ENCODE measurements around the gene TNK2. TPM values are rescaled to one million over a fixed set of nuclear protein-coding genes. Genes with fewer than 3 reads are reported as not detected.
"Not testable (repeated sequence)": the region's sequence is repeated elsewhere in the genome, so short reads cannot be mapped to it uniquely, and the experiment has no call there.

Gene TNK2
- total and polyA plus RNA-seq, 2 donors (not counting 3 experiments of a cell fraction or from before 2014, with no cell fraction given): 18.6 to 71.6 TPM

DNA sequence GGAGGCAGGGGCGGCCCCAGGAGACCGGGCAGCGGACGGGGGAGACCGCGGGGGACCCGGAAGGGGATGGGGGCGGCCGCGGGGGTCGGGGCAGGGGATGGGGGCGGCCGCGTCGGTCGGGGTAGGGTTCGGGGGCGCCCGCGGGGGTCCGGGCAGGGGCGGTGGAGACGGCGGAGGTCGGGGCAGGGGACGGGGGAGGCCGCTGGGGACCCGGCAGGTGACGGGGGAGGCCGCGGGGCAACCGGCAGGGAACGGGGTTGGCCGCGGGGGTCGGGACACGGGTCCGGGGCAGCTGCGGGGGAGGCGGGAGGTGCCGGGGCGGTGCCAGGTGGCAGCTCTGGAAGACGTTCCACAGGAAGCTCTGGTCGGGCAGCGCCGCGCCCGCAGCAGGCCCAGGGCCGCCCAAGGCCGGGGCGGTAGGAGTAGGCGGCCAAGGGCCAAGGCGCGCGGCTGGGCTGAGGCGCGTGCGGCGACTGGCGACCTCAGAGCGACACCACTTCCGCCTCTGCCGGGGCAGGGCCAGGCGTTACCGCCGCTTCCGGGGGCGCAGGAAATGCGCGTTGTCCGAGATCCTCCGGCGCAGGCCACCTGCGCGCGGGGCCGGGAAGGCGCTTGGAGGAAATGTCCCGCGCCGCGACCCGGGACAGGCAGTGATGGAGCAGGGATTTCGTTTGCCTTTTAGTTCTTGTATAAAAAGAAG lies 45.9 kb upstream of the TNK2 start:
- FAIRE-seq; H3K4me2 ChIP-seq (ENCODE audit: insufficient read depth, low read length); intact Hi-C loops (cut with micrococcal nuclease); H3K79me2 ChIP-seq (ENCODE audit: control insufficient read depth, insufficient read depth, low read length); H3K27ac ChIP-seq (ENCODE audit: insufficient read depth, low read depth, low read length); CTCF ChIA-PET; POLR2A ChIA-PET; H3K4me1 ChIP-seq (ENCODE audit: control insufficient read depth, extremely low read depth, insufficient read depth, low read length); H3K9me3 ChIP-seq (replicated peaks; ENCODE audit: control insufficient read depth, insufficient read depth, low read length); H3K36me3 ChIP-seq (ENCODE audit: control insufficient read depth in 2 of 2, extremely low read depth in 1 of 2, insufficient read depth in 2 of 2, low read length in 2 of 2); H2AFZ ChIP-seq (ENCODE audit: low read depth, low read length); dilution Hi-C loops (cut with MboI; ENCODE audit: extremely low pct_ligation_motif_present, low sequenced_read_pairs); H3K9me1 ChIP-seq (replicated peaks; ENCODE audit: control insufficient read depth, extremely low read depth, insufficient read depth, low read length); H3K9ac ChIP-seq (replicated peaks; ENCODE audit: extremely low read depth, insufficient read depth, low read length); H3K27me3 ChIP-seq (ENCODE audit: control insufficient read depth in 2 of 2, insufficient read depth in 2 of 2, low read length in 2 of 2); DNase-seq (ENCODE audit: low read depth, low spot score); H4K20me1 ChIP-seq (replicated peaks; ENCODE audit: control insufficient read depth, extremely low read depth, insufficient read depth, low read length); BruUV-seq (replicated peaks): not testable (repeated sequence)
- H3K4me3 ChIP-seq (replicated peaks in 1 of 3; ENCODE audit: insufficient read depth in 1 of 3, low read depth in 1 of 3, low read length in 3 of 3): peak overlapping the region in 1 of 3 experiments; percentile 23

DNA sequence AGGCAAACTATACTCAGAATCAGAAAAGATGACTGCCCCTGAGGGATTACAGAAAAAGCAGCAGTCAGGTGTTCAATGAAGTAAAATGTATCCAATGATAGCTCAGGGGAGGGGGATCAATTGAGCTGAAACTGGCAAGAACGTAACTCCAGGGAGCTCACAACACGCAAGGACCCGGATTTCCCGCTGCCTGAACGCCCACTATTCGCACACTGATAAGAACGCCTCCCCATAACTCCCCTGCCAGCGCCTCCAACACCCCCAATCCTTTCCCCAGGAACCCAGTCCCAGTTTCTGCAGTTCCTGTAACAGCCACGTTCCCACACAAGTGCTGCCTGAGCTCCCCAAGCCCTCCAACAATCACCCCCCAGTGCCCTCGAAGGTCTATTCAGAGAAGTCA lies 44.2 kb upstream of the TNK2 start:
- H3K27ac ChIP-seq (ENCODE audit: insufficient read depth, low read depth, low read length); H3K4me3 ChIP-seq (replicated peaks in 1 of 3; ENCODE audit: insufficient read depth in 1 of 3, low read depth in 1 of 3, low read length in 3 of 3); DNase-seq (ENCODE audit: low read depth, low spot score); POLR2A ChIA-PET; H2AFZ ChIP-seq (ENCODE audit: low read depth, low read length); H3K27me3 ChIP-seq (ENCODE audit: control insufficient read depth in 2 of 2, insufficient read depth in 2 of 2, low read length in 2 of 2); H3K4me2 ChIP-seq (ENCODE audit: insufficient read depth, low read length); H4K20me1 ChIP-seq (replicated peaks; ENCODE audit: control insufficient read depth, extremely low read depth, insufficient read depth, low read length); H3K79me2 ChIP-seq (ENCODE audit: control insufficient read depth, insufficient read depth, low read length); FAIRE-seq; intact Hi-C loops (cut with micrococcal nuclease); H3K9me1 ChIP-seq (replicated peaks; ENCODE audit: control insufficient read depth, extremely low read depth, insufficient read depth, low read length); H3K4me1 ChIP-seq (ENCODE audit: control insufficient read depth, extremely low read depth, insufficient read depth, low read length); H3K36me3 ChIP-seq (ENCODE audit: control insufficient read depth in 2 of 2, extremely low read depth in 1 of 2, insufficient read depth in 2 of 2, low read length in 2 of 2); H3K9me3 ChIP-seq (replicated peaks; ENCODE audit: control insufficient read depth, insufficient read depth, low read length); BruUV-seq (replicated peaks); dilution Hi-C loops (cut with MboI; ENCODE audit: extremely low pct_ligation_motif_present, low sequenced_read_pairs); H3K9ac ChIP-seq (replicated peaks; ENCODE audit: extremely low read depth, insufficient read depth, low read length); CTCF ChIA-PET: not testable (repeated sequence)

DNA sequence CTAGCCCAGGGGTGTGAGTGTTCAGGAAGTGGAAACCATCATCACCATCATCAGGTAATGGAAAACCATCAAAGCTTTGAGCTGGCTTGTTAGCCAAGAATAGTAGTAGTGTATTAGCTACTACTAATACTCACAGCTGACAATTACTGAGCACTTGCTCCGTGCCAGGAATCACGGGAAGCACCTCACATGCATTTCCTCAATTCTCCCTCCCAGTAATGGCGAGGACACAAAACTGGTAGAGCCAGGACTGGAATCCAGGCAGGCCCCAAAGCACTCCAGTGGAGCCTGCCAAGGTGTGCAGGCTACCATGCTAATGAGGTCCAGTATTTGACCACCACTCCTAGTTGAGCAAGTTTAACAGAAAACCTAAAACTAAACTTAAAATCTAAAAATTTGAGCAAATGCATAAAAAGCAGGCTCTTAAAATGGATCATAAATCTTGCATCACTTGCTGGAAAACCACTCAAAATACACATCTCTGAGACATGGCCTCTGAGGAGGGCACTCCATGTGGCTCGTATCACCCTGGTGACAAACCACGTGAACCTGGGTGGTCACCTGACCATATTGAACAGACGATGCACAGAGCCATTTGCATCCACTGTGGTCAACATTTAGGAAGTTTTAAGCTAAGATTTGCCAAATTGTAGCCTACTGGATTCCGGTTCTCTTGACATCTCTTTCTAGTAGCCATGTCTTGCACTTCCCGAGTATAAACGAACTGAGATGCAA lies 43.3 kb upstream of the TNK2 start:
- DNase-seq (ENCODE audit: low read depth, low spot score); CTCF ChIA-PET; H3K9me3 ChIP-seq (replicated peaks; ENCODE audit: control insufficient read depth, insufficient read depth, low read length); H3K9ac ChIP-seq (replicated peaks; ENCODE audit: extremely low read depth, insufficient read depth, low read length); H3K4me2 ChIP-seq (ENCODE audit: insufficient read depth, low read length); H2AFZ ChIP-seq (ENCODE audit: low read depth, low read length); H3K9me1 ChIP-seq (replicated peaks; ENCODE audit: control insufficient read depth, extremely low read depth, insufficient read depth, low read length); H3K4me3 ChIP-seq (replicated peaks in 1 of 3; ENCODE audit: insufficient read depth in 1 of 3, low read depth in 1 of 3, low read length in 3 of 3); H3K36me3 ChIP-seq (ENCODE audit: control insufficient read depth in 2 of 2, extremely low read depth in 1 of 2, insufficient read depth in 2 of 2, low read length in 2 of 2); H3K27me3 ChIP-seq (ENCODE audit: control insufficient read depth in 2 of 2, insufficient read depth in 2 of 2, low read length in 2 of 2); H3K79me2 ChIP-seq (ENCODE audit: control insufficient read depth, insufficient read depth, low read length); H4K20me1 ChIP-seq (replicated peaks; ENCODE audit: control insufficient read depth, extremely low read depth, insufficient read depth, low read length); POLR2A ChIA-PET; FAIRE-seq; H3K4me1 ChIP-seq (ENCODE audit: control insufficient read depth, extremely low read depth, insufficient read depth, low read length); H3K27ac ChIP-seq (ENCODE audit: insufficient read depth, low read depth, low read length); dilution Hi-C loops (cut with MboI; ENCODE audit: extremely low pct_ligation_motif_present, low sequenced_read_pairs); intact Hi-C loops (cut with micrococcal nuclease); BruUV-seq (replicated peaks): not testable (repeated sequence)

DNA sequence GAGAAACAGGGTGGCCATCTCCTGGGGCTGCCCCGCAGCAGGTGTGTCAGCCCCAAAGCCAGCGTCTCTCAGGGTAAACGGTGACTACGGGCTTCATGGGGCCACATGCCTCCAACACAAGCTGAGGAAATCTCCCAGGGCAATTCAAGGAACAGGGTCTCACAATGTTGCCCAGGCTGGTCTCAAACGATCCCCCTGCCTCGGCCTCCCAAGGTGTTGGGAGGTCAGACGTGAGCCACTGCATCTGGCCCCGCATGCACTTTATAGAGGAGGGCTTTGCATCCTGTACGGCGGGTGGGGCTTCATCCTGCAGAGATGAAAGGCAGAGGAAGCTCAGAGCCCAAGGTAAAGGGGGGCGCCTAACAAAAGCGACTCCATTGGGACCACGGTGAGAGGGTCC lies 42.4 kb upstream of the TNK2 start:
- H3K9me1 ChIP-seq (replicated peaks; ENCODE audit: control insufficient read depth, extremely low read depth, insufficient read depth, low read length); H3K4me3 ChIP-seq (replicated peaks in 1 of 3; ENCODE audit: insufficient read depth in 1 of 3, low read depth in 1 of 3, low read length in 3 of 3); H3K4me1 ChIP-seq (ENCODE audit: control insufficient read depth, extremely low read depth, insufficient read depth, low read length); H3K36me3 ChIP-seq (ENCODE audit: control insufficient read depth in 2 of 2, extremely low read depth in 1 of 2, insufficient read depth in 2 of 2, low read length in 2 of 2); CTCF ChIA-PET; H3K27ac ChIP-seq (ENCODE audit: insufficient read depth, low read depth, low read length); DNase-seq (ENCODE audit: low read depth, low spot score); H3K79me2 ChIP-seq (ENCODE audit: control insufficient read depth, insufficient read depth, low read length); H3K9me3 ChIP-seq (replicated peaks; ENCODE audit: control insufficient read depth, insufficient read depth, low read length); H3K9ac ChIP-seq (replicated peaks; ENCODE audit: extremely low read depth, insufficient read depth, low read length); H4K20me1 ChIP-seq (replicated peaks; ENCODE audit: control insufficient read depth, extremely low read depth, insufficient read depth, low read length); intact Hi-C loops (cut with micrococcal nuclease); H3K27me3 ChIP-seq (ENCODE audit: control insufficient read depth in 2 of 2, insufficient read depth in 2 of 2, low read length in 2 of 2); BruUV-seq (replicated peaks); H2AFZ ChIP-seq (ENCODE audit: low read depth, low read length); POLR2A ChIA-PET; FAIRE-seq; H3K4me2 ChIP-seq (ENCODE audit: insufficient read depth, low read length); dilution Hi-C loops (cut with MboI; ENCODE audit: extremely low pct_ligation_motif_present, low sequenced_read_pairs): not testable (repeated sequence)

Data from endothelial cell of umbilical vein (primary cell).